Colonic mucosa (tissue), 4 donors: ENCODE measurements around the gene MTFMT. TPM values are rescaled to one million over a fixed set of nuclear protein-coding genes. Genes with fewer than 3 reads are reported as not detected.

Source experiments
- DNase-seq: peaks from one replicate; pipeline ENCODE4 v3.0.0-alpha.2; 2020
- H3K27ac ChIP-seq: fragments of 200-600 bp; one replicate; pipeline ENCODE4 v1.8.0; 2021
- H3K27me3 ChIP-seq: fragments of 200-600 bp; one replicate; pipeline ENCODE4 v1.8.0; 2021
- H3K36me3 ChIP-seq: fragments of 200-600 bp; one replicate; pipeline ENCODE4 v1.8.0; 2021
- H3K4me1 ChIP-seq: fragments of 200-600 bp; one replicate; pipeline ENCODE4 v1.8.0; 2021; ENCODE audit warnings: mild to moderate bottlenecking
- H3K4me3 ChIP-seq: fragments of 200-600 bp; one replicate; pipeline ENCODE4 v1.8.0; 2021
- H3K9ac ChIP-seq, 2 donors: one replicate each; pipeline ENCODE4 v1.7.0; 2013; ENCODE audit warnings: control low read depth in 2 of 2, low read depth in 2 of 2, low read length in 2 of 2
- H3K9me3 ChIP-seq: fragments of 200-600 bp; one replicate; pipeline ENCODE4 v1.8.0; 2021
- intact Hi-C: fragments of 100-400 bp; cut with DNase I; formaldehyde crosslinking; loops from one replicate; pipeline ENCODE4 v1.14.1; 2022
- total RNA-seq, 2 donors: library from RNA; stranded (reverse); fragmentation: NEBNext Ultra II Directional in 1 of 2; extraction: Animal tissue kit (Norgen Biotek cat#: 25700) in 1 of 2; gene quantifications; one replicate each; pipeline ENCODE4 v1.2.1, GENCODE V29; 2021
- TF ChIP-seq, protein P1 (sequence below): fragments of 200-600 bp; IDR thresholded peaks from one replicate; pipeline ENCODE4 v1.8.0; 2022; ENCODE audit warnings: antibody characterized with exemption, mild to moderate bottlenecking
- donor health status: healthy.
- donor health status: DM: no; HTN: no; CAD: no.
- donor health status: DM: no; HTN: no; CAD: no.

MTFMT gene
- total RNA-seq, 2 donors from 2014 or later = 22.1 to 25.9 TPM

- TF ChIP-seq, protein P1, sequence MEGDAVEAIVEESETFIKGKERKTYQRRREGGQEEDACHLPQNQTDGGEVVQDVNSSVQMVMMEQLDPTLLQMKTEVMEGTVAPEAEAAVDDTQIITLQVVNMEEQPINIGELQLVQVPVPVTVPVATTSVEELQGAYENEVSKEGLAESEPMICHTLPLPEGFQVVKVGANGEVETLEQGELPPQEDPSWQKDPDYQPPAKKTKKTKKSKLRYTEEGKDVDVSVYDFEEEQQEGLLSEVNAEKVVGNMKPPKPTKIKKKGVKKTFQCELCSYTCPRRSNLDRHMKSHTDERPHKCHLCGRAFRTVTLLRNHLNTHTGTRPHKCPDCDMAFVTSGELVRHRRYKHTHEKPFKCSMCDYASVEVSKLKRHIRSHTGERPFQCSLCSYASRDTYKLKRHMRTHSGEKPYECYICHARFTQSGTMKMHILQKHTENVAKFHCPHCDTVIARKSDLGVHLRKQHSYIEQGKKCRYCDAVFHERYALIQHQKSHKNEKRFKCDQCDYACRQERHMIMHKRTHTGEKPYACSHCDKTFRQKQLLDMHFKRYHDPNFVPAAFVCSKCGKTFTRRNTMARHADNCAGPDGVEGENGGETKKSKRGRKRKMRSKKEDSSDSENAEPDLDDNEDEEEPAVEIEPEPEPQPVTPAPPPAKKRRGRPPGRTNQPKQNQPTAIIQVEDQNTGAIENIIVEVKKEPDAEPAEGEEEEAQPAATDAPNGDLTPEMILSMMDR = no peak
- H3K27me3 ChIP-seq = peaks cover 3% of the 10 kb centered on the region
- no peaks in the 10 kb centered on the region for H3K36me3 ChIP-seq
- H3K27ac ChIP-seq = no peak overlapping the region
- H3K4me3 ChIP-seq = no peak overlapping the region
- H3K4me1 ChIP-seq = no peaks in the 10 kb centered on the region
- H3K9ac ChIP-seq = no peak overlapping the region
- intact Hi-C loops = no loop called here
- H3K9me3 ChIP-seq = no peaks in the 10 kb centered on the region
- DNase-seq = no peak
These were observed 33.3 kb upstream of the MTFMT start for GRCh38 chr15:65062726-65063125.

- Histone ChIP-seq H3K27ac (no peak overlapping the region), H3K4me1 (no peaks in the 10 kb centered on the region), H3K4me3 (no peak overlapping the region), H3K9ac (no peak overlapping the region), H3K36me3 (no peaks in the 10 kb centered on the region), H3K27me3 (no peaks in the 10 kb centered on the region), H3K9me3 (no peaks in the 10 kb centered on the region)
- intact Hi-C loops = no loop called here
- DNase-seq = no peak
- TF ChIP-seq, protein P1 = no peak
These were observed 32.6 kb upstream of the MTFMT start for GRCh38 chr15:65062061-65062460.

GRCh38 chr15:65060641-65061397 lies 31.4 kb upstream of the MTFMT start:
- Histone ChIP-seq H3K27me3 (no peaks in the 10 kb centered on the region), H3K36me3 (no peaks in the 10 kb centered on the region), H3K9me3 (no peaks in the 10 kb centered on the region), H3K4me1 (no peaks in the 10 kb centered on the region), H3K4me3 (no peak overlapping the region), H3K9ac (no peak overlapping the region), H3K27ac (no peak overlapping the region)
- TF ChIP-seq, protein P1 = no peak
- DNase-seq = no peak
- intact Hi-C loops = no loop called here

DNA sequence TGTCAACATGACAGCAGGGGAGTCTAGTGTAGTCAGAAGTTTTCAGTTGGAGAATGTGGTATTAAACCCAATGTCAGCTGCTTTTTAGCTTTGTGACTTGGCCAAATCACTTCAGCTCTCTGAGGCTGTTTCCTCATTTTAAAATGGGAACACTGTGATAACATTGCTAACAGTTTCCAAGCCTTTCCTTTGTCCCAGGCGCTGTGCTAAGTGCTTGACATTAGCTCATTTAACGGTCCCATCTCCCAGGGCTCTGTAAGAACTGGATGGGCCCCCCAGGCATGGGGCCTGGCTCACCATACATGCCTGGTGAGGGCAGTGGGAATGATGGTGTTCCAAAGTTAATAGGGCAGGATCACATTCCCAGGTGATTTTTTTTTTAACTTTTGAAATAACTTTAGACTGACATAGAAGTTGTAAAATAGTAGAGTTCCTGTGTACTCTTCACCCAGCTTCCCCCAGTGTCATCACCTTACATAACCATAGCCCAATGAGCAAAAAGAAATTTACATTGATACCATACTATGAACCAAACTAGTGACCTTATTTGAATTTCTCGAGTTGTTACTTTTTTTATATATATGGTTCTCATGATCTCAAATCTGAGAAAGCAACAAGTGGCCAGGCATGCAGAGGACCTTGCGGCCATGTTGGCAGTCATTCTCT lies 30.6 kb upstream of the MTFMT start:
- H3K4me1 ChIP-seq = peaks cover 2% of the 10 kb centered on the region
- no peaks in the 10 kb centered on the region for H3K36me3 ChIP-seq
- H3K27me3 ChIP-seq = no peaks in the 10 kb centered on the region
- no peak overlapping the region for H3K9ac ChIP-seq
- no peak for DNase-seq
- intact Hi-C loops = loop anchor here (10.0 kb wide), 1 partner anchor 125 kb away; the partner anchor contains the start of gene CLPX
- no peak overlapping the region for H3K27ac ChIP-seq
- no peaks in the 10 kb centered on the region for H3K9me3 ChIP-seq
- TF ChIP-seq, protein P1 = no peak
- H3K4me3 ChIP-seq = no peak overlapping the region

DNA sequence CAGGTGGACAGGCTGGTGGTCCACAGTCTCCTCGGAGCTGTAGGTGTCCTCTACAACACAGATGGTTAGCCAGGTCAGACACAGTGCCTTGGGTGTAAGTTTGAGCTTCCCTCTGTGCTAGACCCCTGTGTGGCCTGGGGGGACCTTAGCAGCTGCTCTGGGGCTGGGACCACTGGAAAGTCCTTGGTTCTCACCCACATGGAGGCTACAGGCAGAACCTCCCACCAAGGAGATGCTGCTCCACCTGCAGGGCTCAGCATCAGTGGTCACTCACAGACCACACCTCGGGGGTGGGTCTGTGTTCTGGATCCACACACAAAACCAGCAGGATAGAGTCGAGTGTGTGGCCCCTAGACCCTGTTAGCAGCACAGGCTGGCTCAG lies 29.9 kb upstream of the MTFMT start:
- DNase-seq = no peak
- Histone ChIP-seq H3K27ac (no peak overlapping the region), H3K9ac (no peak overlapping the region), H3K9me3 (no peaks in the 10 kb centered on the region), H3K27me3 (no peaks in the 10 kb centered on the region), H3K36me3 (no peaks in the 10 kb centered on the region), H3K4me3 (no peak overlapping the region), H3K4me1 (peaks cover 9% of the 10 kb centered on the region)
- intact Hi-C loops = loop anchor here (10.0 kb wide), 1 partner anchor 125 kb away; the partner anchor contains the start of gene CLPX
- TF ChIP-seq, protein P1 = no peak
